Keratinocyte (primary cell): ENCODE measurements around the gene FARP1. TPM values are rescaled to one million over a fixed set of nuclear protein-coding genes. Genes with fewer than 3 reads are reported as not detected.

Experiments
- DNase-seq: peaks from one replicate; pipeline ENCODE4 v3.0.0-alpha.2; 2011; ENCODE audit warnings: low read depth, missing footprints, low spot score
- FAIRE-seq: peaks from 2 replicates; lab custom pipeline; 2011; peaks lifted over from hg19 to GRCh38; lab: Jason Lieb, UNC
- H2AFZ ChIP-seq: 2 replicates; pipeline ENCODE4 v1.6.0; 2012; ENCODE audit warnings: low read length, control low read depth, inconsistent platforms; ENCODE audit not compliant: control insufficient read depth
- H3K27ac ChIP-seq: 2 replicates; pipeline ENCODE4 v1.5.1; 2011; ENCODE audit warnings: low read length; ENCODE audit not compliant: control insufficient read depth, insufficient read depth
- H3K27me3 ChIP-seq: 3 replicates; pipeline ENCODE4 v1.6.0; 2011; ENCODE audit warnings: low read length; ENCODE audit not compliant: control insufficient read depth, insufficient read depth; ENCODE audit errors: extremely low read depth
- H3K36me3 ChIP-seq, 2 experiments: 2 replicates in 1 of 2; 3 replicates in 1 of 2; pipeline ENCODE4 v1.5.1; 2011; ENCODE audit warnings: low read length in 2 of 2, mild to moderate bottlenecking in 1 of 2; ENCODE audit not compliant: control insufficient read depth in 2 of 2, insufficient read depth in 2 of 2; ENCODE audit errors: extremely low read depth in 1 of 2
- H3K4me1 ChIP-seq: 3 replicates; pipeline ENCODE4 v1.5.1; 2011; ENCODE audit warnings: low read length; ENCODE audit not compliant: control insufficient read depth, insufficient read depth; ENCODE audit errors: extremely low read depth
- H3K4me2 ChIP-seq: 3 replicates; pipeline ENCODE4 v1.6.0; 2011; ENCODE audit warnings: low read depth, low read length; ENCODE audit not compliant: control insufficient read depth, insufficient read depth; ENCODE audit errors: extremely low read depth
- H3K4me3 ChIP-seq, 3 experiments: fragments of 200-600 bp in 1 of 3; sonication (generic) in 1 of 3; 2 replicates in 2 of 3; 3 replicates in 1 of 3; pipeline ENCODE4 v1.5.1; 2011 to 2016; ENCODE audit warnings: low read length in 3 of 3, mild to moderate bottlenecking in 3 of 3, control low read depth in 2 of 3, inconsistent platforms in 1 of 3, low read depth in 1 of 3, mixed read lengths in 1 of 3, mixed run types in 1 of 3, moderate library complexity in 1 of 3; ENCODE audit not compliant: control insufficient read depth in 2 of 3, insufficient read depth in 2 of 3; ENCODE audit errors: extremely low read depth in 1 of 3
- H3K79me2 ChIP-seq: 2 replicates; pipeline ENCODE4 v1.6.0; 2012; ENCODE audit warnings: low read length; ENCODE audit not compliant: control insufficient read depth, insufficient read depth
- H3K9ac ChIP-seq: 3 replicates; pipeline ENCODE4 v1.6.0; 2011; ENCODE audit warnings: low read length; ENCODE audit not compliant: control insufficient read depth, insufficient read depth; ENCODE audit errors: extremely low read depth
- H3K9me1 ChIP-seq: 3 replicates; pipeline ENCODE4 v1.6.0; 2011; ENCODE audit warnings: low read length; ENCODE audit not compliant: control insufficient read depth, insufficient read depth; ENCODE audit errors: extremely low read depth
- H3K9me3 ChIP-seq: 2 replicates; pipeline ENCODE4 v1.5.1; 2012; ENCODE audit warnings: low read depth, low read length; ENCODE audit not compliant: control insufficient read depth
- H4K20me1 ChIP-seq: 3 replicates; pipeline ENCODE4 v1.6.0; 2011; ENCODE audit warnings: low read length; ENCODE audit not compliant: control insufficient read depth, insufficient read depth; ENCODE audit errors: extremely low read depth
- CTCF ChIP-seq, 3 experiments: IDR thresholded peaks in 1 of 3; conservative IDR thresholded peaks in 1 of 3; optimal IDR thresholded peaks in 1 of 3; 2 replicates in 2 of 3; 3 replicates in 1 of 3; pipeline versions ENCODE3 to v1.5.1; 2011; ENCODE audit warnings: low read length in 3 of 3, mild to moderate bottlenecking in 3 of 3, moderate library complexity in 2 of 3, control low read depth in 1 of 3, inconsistent platforms in 1 of 3; ENCODE audit not compliant: insufficient read depth in 2 of 3; ENCODE audit errors: extremely low read depth in 1 of 3
- dilution Hi-C: fragments of 300-500 bp; cut with MboI; formaldehyde crosslinking; loops from one replicate; pipeline ENCODE4 v1.7.0; 2020; ENCODE audit warnings: low sequenced_read_pairs; ENCODE audit not compliant: extremely low pct_ligation_motif_present
- polyA plus RNA-seq, 5 experiments: library from polyadenylated mRNA; depleted of rRNA in 3 of 5; stranded (reverse) in 3 of 5; stranded (forward) in 1 of 5; unstranded in 1 of 5; fragments of >200 nt; gene quantifications; 1 replicate in 1 of 5; 2 replicates in 3 of 5; 3 replicates in 1 of 5; pipeline versions ENCODE4 v1.2.1 to v1.2.3, GENCODE V29; 2011 to 2012; ENCODE audit warnings: missing spikeins in 2 of 5, low read depth in 1 of 5, low replicate concordance in 1 of 5

Gene FARP1
- polyA plus RNA-seq, 1 donor (not counting 4 experiments of a cell fraction or from before 2014, with no cell fraction given): 10.3 TPM

- no peak overlapping the region for H3K4me3 ChIP-seq
- no peak overlapping the region for H3K4me2 ChIP-seq
- no peaks in the 10 kb centered on the region for H3K9me3 ChIP-seq
- H3K9ac ChIP-seq: no peak overlapping the region
- TF ChIP-seq CTCF (optimal IDR thresholded peaks at IDR 0.05 in 1 of 3, IDR thresholded peaks at IDR 0.05 in 1 of 3, conservative IDR thresholded peaks at IDR 0.05 in 1 of 3; ENCODE audit: extremely low read depth in 1 of 3, insufficient read depth in 2 of 3, low read length in 3 of 3): no peak
- no peaks in the 10 kb centered on the region for H3K9me1 ChIP-seq
- no peak for FAIRE-seq
- H3K79me2 ChIP-seq: no peaks in the 10 kb centered on the region
- H4K20me1 ChIP-seq: no peaks in the 10 kb centered on the region
- no peak for DNase-seq
- H2AFZ ChIP-seq: no peak overlapping the region
- no peaks in the 10 kb centered on the region for H3K27me3 ChIP-seq
- dilution Hi-C loops: no loop called here
- H3K4me1 ChIP-seq: no peaks in the 10 kb centered on the region
- no peaks in the 10 kb centered on the region for H3K36me3 ChIP-seq
- no peak overlapping the region for H3K27ac ChIP-seq
Observed at GRCh38 chr13:98265692-98266551, 123.0 kb downstream of the FARP1 start.

- Histone ChIP-seq H3K9me3 (no peaks in the 10 kb centered on the region), H3K27ac (no peak overlapping the region), H3K36me3 (no peaks in the 10 kb centered on the region), H3K9me1 (no peaks in the 10 kb centered on the region), H3K79me2 (no peaks in the 10 kb centered on the region), H3K27me3 (no peaks in the 10 kb centered on the region), H2AFZ (no peak overlapping the region), H4K20me1 (no peaks in the 10 kb centered on the region), H3K4me1 (no peaks in the 10 kb centered on the region), H3K4me2 (no peak overlapping the region), H3K4me3 (no peak overlapping the region), H3K9ac (no peak overlapping the region)
- TF ChIP-seq CTCF (optimal IDR thresholded peaks at IDR 0.05 in 1 of 3, IDR thresholded peaks at IDR 0.05 in 1 of 3, conservative IDR thresholded peaks at IDR 0.05 in 1 of 3; ENCODE audit: extremely low read depth in 1 of 3, insufficient read depth in 2 of 3, low read length in 3 of 3): no peak
- dilution Hi-C loops: no loop called here
- DNase-seq: no peak
- no peak for FAIRE-seq
Observed at GRCh38 chr13:98267080-98267912, 124.4 kb downstream of the FARP1 start.
